SU-DHL-6 (cell line): ENCODE results near the gene RPTOR.

Experiments
- H2AFZ ChIP-seq: fragments of 200-600 bp; sonication (generic); 2 replicates; pipeline ENCODE4 v1.6.1; 2014; ENCODE audit warnings: low read depth, mild to moderate bottlenecking, moderate library complexity, mixed read lengths, antibody characterized with exemption, low read length; ENCODE audit not compliant: severe bottlenecking
- H3F3A ChIP-seq: fragments of 200-600 bp; shearing (Covaris generic); 2 replicates; pipeline ENCODE4 v1.6.0; 2016; ENCODE audit warnings: antibody characterized with exemption, mild to moderate bottlenecking; ENCODE audit not compliant: insufficient read depth
- H3K27ac ChIP-seq: fragments of 200-600 bp; sonication (generic); 2 replicates; pipeline ENCODE4 v1.5.1; 2016; ENCODE audit warnings: low read depth, mild to moderate bottlenecking, low read length, moderate library complexity, mixed read lengths
- H3K27me3 ChIP-seq: fragments of 200-600 bp; sonication (generic), shearing (Covaris generic); 2 replicates; pipeline ENCODE4 v1.6.0; 2014; ENCODE audit warnings: mild to moderate bottlenecking, low read length
- H3K36me3 ChIP-seq: fragments of 200-600 bp; sonication (generic); 2 replicates; pipeline ENCODE4 v1.6.1; 2014; ENCODE audit warnings: mild to moderate bottlenecking, low read length, mixed read lengths
- H3K4me2 ChIP-seq: fragments of 300-600, 200-600 bp; shearing (Covaris generic), sonication (generic); 2 replicates; pipeline ENCODE4 v1.6.0; 2014; ENCODE audit warnings: low read length, low read depth, mild to moderate bottlenecking; ENCODE audit not compliant: poor library complexity, severe bottlenecking
- H3K4me3 ChIP-seq: fragments of 200-600 bp; sonication (generic); 2 replicates; pipeline ENCODE4 v1.5.1; 2014; ENCODE audit warnings: antibody characterized with exemption, low read length, mild to moderate bottlenecking, mixed read lengths; ENCODE audit not compliant: insufficient read depth, poor library complexity, severe bottlenecking
- H3K79me2 ChIP-seq: fragments of 200-600 bp; sonication (generic); 2 replicates; pipeline ENCODE4 v1.6.1; 2014; ENCODE audit warnings: mild to moderate bottlenecking, low read length, moderate library complexity; ENCODE audit not compliant: insufficient read depth
- H3K9ac ChIP-seq: fragments of 200-600 bp; sonication (generic); 2 replicates; pipeline ENCODE4 v1.7.0; 2014; ENCODE audit warnings: mild to moderate bottlenecking, low read length
- H3K9me2 ChIP-seq: fragments of 200-600 bp; sonication (generic); replicated peaks from 2 replicates; pipeline ENCODE4 v1.6.1; 2014; ENCODE audit warnings: low read length; ENCODE audit not compliant: insufficient read depth
- H3K9me3 ChIP-seq: fragments of 200-600 bp; sonication (generic); 2 replicates; pipeline ENCODE4 v1.6.1; 2014; ENCODE audit warnings: low read length, mixed read lengths; ENCODE audit not compliant: insufficient read depth
- H4K20me1 ChIP-seq: fragments of 200-600 bp; sonication (generic); 2 replicates; pipeline ENCODE4 v1.6.1; 2014; ENCODE audit warnings: low read depth, mild to moderate bottlenecking, antibody characterized with exemption, low read length, moderate library complexity, mixed read lengths
- EZH2phosphoT487 ChIP-seq: fragments of 200-600 bp; sonication (generic), shearing (Covaris generic); conservative IDR thresholded peaks from 2 replicates; pipeline ENCODE4 v1.6.1; 2018; ENCODE audit warnings: mild to moderate bottlenecking, antibody characterized with exemption, low read length, moderate library complexity, mixed read lengths
- TF ChIP-seq, protein P1 (sequence below): fragments of 200-600 bp; sonication (generic); IDR thresholded peaks from one replicate; pipeline ENCODE4 v1.5.1; 2017; ENCODE audit warnings: antibody characterized with exemption, mild to moderate bottlenecking, low read length, moderate library complexity; ENCODE audit not compliant: insufficient read depth, poor library complexity, severe bottlenecking

The RPTOR gene

DNA sequence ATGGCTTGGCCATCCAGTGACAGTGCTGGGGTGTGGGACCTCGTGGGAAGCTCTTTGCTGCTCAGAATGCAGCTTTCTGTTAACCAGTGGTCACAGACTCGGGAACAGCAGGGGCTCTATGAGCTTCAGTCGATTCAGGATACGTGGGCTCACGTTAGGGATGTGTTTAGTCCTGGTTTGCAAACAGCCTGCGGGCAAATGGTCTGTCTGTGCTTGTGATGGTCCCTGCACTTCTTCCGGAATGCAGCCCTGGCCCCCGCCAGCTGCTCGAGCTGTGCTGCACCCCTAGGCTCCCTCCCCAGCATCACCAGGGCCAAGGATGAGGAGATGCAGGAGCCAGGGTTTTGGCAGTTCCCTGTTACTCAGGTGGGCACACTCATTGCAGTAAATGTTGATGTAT is 274.2 kb downstream of the RPTOR start:
- no peaks in the 10 kb centered on the region for H3F3A ChIP-seq
- no peaks in the 10 kb centered on the region for H4K20me1 ChIP-seq
- H3K4me2 ChIP-seq = no peak overlapping the region
- no peak overlapping the region for H3K4me3 ChIP-seq
- H3K79me2 ChIP-seq = no peaks in the 10 kb centered on the region
- H3K9me3 ChIP-seq = no peaks in the 10 kb centered on the region
- H2AFZ ChIP-seq = no peak overlapping the region
- no peak overlapping the region for H3K9ac ChIP-seq
- H3K36me3 ChIP-seq = peaks cover 2% of the 10 kb centered on the region; the same call in 1 of the 2 replicates
- H3K27ac ChIP-seq = no peak overlapping the region
- no peak for TF ChIP-seq EZH2phosphoT487
- TF ChIP-seq, protein P1, sequence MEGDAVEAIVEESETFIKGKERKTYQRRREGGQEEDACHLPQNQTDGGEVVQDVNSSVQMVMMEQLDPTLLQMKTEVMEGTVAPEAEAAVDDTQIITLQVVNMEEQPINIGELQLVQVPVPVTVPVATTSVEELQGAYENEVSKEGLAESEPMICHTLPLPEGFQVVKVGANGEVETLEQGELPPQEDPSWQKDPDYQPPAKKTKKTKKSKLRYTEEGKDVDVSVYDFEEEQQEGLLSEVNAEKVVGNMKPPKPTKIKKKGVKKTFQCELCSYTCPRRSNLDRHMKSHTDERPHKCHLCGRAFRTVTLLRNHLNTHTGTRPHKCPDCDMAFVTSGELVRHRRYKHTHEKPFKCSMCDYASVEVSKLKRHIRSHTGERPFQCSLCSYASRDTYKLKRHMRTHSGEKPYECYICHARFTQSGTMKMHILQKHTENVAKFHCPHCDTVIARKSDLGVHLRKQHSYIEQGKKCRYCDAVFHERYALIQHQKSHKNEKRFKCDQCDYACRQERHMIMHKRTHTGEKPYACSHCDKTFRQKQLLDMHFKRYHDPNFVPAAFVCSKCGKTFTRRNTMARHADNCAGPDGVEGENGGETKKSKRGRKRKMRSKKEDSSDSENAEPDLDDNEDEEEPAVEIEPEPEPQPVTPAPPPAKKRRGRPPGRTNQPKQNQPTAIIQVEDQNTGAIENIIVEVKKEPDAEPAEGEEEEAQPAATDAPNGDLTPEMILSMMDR = no peak
- H3K27me3 ChIP-seq = no peaks in the 10 kb centered on the region
- H3K9me2 ChIP-seq = no peaks in the 10 kb centered on the region

DNA sequence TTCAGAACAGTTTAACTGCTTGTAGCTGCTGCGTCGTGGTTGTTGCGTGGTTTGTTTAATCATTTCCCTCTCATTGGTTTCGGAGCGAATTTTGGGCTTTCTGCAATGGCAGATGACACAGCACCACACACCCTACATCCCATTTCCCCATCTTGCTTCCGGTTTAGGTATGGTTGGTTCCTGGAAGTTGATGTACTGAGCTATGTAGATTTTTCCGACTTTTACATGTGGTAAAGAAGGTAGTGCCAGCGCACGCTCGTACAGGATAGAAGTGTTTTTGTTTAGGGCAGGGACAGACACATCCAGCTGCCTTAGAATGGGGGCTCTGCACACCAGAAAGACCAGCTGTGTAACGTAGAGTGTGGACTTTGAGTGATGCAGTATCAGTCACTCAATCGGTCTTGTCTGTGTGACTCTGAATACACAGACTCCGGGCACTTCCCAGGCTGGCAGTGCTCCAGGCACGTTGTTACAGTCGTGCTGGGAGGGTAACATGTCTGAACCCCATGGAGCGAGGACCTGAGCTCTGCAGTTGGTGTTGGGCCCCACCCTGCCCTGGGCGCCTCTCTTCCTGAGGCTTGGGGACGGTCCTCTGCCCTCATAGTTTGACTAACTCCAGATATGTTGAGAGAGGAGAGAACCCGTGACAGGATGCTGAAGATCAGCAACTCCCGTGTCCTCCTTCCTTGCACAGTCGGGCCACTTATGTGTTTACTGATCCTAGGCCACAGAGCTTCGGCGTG is 275.0 kb downstream of the RPTOR start:
- no peaks in the 10 kb centered on the region for H3K27me3 ChIP-seq
- H4K20me1 ChIP-seq = no peaks in the 10 kb centered on the region
- H3K4me2 ChIP-seq = no peak overlapping the region

DNA sequence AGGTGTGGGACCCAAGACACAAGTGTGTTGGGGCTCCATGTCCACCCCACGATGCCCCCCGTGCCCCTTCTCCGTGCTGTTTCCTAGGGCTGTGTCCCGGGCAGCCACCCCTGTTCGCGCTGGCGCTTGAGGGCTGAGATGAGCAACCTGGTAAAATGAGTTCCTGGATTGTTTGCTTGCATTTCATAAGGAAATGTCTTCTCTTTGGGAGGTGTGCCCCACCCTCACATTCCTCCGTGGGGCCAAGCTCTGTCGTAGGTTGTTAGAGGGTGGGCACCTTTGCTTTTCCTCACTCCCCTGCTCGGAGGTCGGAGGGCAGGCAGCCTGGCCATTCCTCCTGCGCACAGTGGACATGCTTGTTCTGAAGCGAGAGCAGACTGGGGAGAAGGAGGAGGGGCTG is 275.7 kb downstream of the RPTOR start:
- Histone ChIP-seq H3K4me2 (no peak overlapping the region), H4K20me1 (no peaks in the 10 kb centered on the region), H3K9ac (no peak overlapping the region), H3F3A (no peaks in the 10 kb centered on the region), H3K27ac (no peak overlapping the region), H3K4me3 (no peak overlapping the region), H3K36me3 (peaks cover 2% of the 10 kb centered on the region), H3K9me3 (no peaks in the 10 kb centered on the region), H3K9me2 (no peaks in the 10 kb centered on the region), H3K79me2 (no peaks in the 10 kb centered on the region), H3K27me3 (no peaks in the 10 kb centered on the region), H2AFZ (no peak overlapping the region)
- TF ChIP-seq, protein P1 = no peak
- TF ChIP-seq EZH2phosphoT487 = no peak

More for the DNA sequence above, 275.0 kb downstream of the RPTOR start:
- no peaks in the 10 kb centered on the region for H3K9me3 ChIP-seq
- no peak overlapping the region for H3K27ac ChIP-seq
- H3K4me3 ChIP-seq = no peak overlapping the region
- H3K9me2 ChIP-seq = no peaks in the 10 kb centered on the region
- no peak overlapping the region for H2AFZ ChIP-seq
- H3F3A ChIP-seq = no peaks in the 10 kb centered on the region
- peaks cover 2% of the 10 kb centered on the region for H3K36me3 ChIP-seq
- H3K79me2 ChIP-seq = no peaks in the 10 kb centered on the region
- no peak overlapping the region for H3K9ac ChIP-seq
- TF ChIP-seq, protein P1 = no peak
